GM19463 (cell line): ENCODE results near the gene CD19.
A peak's percentile ranks its signal among the peaks of the same experiment; 100 is the strongest.
"Not testable (repeated sequence)": the region's sequence is repeated elsewhere in the genome, so short reads cannot be mapped to it uniquely, and the experiment has no call there.

Source experiments
- ATAC-seq: cut with Tn5 transposase; IDR thresholded peaks from one replicate; pipeline ENCODE4 v1.9.1; 2021; ENCODE audit warnings: mild to moderate bottlenecking, moderate library complexity; ENCODE audit not compliant: unreplicated experiment

CD19 gene

DNA sequence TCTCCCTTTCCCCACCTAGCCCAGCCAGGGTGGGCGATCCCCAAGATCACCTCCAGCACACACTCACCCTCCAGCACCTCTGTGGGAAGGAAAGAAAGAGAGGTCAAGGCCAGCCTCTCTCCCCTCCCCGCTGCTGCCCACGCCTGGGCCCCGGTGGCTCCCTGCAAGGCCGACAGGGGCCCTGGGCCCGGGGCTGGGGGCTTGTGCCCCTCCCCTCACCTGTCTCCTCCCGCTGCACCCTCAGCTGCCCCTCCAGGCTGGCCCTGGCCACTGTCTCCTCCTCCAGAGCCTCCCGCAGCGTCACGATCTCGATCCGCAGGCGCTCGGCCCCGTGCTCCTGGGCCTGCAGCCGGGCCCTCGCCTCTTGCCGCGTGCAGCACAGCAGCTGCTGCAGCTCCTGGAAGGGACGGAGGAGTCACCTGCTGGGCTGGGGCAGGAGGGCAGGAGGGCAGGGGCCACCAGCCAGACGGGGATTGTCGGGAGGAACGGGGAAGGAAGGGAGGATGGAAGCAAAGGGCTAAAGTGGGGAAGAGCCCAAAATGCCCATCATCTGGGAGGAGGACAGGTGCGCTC, 25.9 kb upstream of the CD19 start:
- ATAC-seq = no peak

DNA sequence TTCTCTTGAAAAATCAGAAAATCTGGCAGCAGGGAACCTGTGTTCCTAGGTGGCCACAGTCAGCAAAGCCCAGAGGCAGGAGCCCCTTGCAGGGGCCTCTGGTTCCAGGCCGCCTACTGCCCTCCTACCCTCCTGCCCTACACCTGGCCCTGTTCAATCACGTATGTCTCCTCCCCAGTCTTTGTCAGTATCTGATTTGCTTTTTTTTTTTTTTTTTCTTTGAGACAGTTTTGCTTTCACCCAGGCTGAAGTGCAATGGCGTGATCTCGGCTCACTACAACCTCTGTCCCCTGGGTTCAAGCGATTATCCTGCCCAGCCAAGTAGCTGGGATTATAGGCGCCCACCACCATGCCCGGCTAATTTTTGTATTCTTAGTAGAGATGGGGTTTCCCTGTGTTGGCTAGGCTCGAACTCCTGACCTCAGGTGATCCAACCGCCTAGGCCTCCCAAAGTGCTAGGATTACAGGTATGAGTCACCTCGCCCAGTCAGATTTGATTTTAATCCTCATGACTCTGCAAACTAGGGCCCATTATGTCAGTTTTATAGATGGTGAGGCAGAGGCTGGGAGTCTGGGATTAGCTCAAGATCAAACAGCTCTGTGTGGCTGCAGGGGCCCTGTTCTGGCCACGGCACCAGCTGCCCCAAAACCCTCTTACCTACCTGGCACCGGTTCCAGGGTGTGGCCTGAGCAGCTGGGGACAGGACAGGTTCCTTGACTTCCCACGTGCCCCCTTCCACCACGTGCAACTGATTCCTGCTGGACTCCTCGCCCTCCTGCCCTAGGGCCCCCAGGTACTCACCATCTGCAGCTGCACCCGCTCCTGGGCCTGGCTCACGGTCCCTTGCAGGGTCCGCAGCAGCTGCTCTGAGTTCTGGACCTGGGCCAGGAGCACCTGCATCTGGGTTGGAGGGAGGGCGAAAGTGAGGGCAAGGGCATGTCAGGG, 21.4 kb upstream of the CD19 start:
- no peak for ATAC-seq

DNA sequence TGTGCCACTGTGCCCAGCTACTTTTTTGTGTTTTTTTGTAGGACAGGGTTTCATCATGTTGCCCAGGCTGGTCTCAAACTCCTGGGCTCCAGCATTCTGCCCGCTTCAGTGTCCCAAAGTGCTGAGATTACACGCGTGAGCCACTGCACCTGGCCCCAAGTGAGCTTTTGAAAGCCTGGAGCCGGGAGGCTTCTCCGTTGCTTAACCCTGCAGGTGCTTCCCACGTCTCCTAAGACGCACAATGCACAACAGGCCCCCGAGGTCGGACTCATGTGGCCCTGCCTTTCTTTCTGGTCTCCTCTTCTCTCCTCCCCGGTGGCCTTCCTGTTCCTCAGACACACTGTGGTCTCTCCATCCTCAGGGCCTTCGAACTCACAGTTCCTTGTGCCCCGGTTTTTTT, 19.2 kb upstream of the CD19 start:
- ATAC-seq = no peak

DNA sequence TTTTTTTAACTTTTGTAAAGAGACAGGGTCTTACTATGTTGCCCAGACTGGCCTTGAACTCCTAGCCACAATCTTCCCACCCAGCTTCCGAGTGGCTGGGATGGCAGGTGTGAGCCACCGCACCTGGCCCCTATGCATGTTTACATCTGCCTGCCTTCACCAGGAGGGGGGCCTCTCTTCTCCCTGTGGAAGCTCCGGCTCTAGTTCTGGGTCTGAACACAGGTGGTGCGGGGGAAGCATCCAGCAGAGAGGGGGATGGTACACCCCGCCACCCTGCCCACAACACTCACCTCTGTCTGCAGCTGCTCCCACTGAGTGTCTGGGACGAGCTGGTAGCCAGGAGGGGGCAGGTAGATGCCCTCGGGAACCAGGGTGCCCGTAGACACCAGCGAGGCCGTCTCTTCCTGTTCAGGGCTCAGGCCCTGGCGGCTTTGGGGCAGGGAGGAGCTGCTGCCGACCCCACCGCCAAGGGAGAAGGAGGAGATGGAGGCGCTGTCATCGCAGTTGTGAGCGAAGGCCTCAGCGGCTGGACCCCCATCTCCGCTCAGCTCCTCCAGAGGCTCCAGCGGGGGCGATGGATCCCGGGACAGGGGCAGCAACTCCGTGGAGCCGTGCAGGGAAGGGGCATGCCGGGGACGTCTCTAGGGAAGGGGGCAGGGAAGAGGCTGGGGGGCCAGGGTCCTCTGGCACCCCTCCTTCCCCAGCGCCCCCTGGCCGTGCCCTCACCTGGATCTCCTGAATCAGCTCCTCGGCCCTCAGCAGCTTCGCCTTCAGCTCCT, 17.6 kb upstream of the CD19 start:
- ATAC-seq = no peak

DNA sequence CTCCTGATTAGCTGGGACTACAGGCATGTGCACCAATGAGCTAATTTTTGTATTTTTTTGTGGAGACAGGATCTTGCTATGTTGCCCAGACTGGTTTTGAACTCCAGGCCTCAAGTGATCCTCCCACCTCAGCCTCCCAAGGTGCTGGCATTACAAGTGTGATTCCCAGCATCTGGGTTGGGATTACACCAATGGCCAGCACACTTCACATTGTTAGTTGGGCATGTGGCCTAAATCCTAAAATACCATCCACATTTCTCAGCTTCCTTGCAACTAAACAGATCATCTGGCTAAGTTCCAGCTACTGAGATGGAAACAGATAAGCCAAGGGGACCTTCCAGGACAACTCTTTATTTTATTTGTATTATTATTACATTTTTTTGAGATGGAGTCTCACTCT, 16.6 kb upstream of the CD19 start:
- no peak for ATAC-seq

DNA sequence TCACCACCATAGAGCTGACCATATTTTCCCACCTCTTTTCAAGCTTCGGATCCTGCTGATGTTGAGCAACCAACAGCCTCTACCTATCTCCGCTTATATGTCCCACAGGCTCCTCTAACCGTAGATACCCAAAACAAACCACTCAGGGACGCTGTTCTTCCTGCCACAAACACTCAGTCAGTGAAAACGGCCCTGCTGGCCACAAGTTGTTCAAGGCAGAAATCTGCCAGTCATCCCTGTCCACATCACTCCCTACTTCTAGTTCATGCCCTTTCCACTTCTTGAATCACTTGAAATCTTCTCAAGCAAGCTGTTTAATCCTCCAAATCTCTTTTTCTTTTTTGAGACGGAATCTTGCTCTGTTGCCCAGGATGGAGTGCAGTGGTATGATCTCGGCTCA, 14.7 kb upstream of the CD19 start:
- ATAC-seq = no peak

DNA sequence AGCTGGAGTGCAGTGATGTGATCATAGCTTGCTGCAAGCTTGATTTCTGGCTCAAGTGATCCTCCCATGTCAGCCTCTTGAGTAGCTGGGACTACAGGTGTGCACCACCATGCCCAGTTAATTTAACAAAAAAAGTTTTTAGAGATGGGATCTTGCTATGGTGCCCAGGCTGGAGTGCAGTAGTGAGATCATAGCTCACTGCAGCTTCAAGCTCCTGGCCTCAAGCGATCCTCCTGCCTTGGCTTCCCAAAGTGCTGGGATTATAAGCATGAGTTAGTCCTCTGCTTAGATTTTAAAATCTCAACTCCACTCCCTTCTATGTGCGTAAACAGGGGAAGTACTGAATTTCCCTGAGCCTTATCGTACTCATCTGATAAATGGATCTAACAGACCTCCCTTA, 13.1 kb upstream of the CD19 start:
- no peak for ATAC-seq

DNA sequence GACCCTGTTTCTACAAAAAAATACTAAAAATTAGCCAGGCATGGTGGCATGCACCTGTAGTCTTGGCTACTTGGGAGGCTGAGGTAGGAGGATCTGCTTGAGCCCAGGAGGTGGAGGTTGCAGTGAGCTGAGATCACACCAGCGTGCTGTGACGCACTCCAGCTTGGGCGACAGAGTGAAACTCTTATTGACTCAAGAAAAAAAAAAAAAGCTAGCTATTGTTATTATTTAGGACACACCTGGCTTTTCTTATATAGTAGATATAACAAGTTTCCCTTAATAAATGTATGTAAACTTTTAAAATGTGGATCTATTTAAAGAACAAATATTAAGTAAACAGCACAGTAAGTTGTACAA, 8.6 kb upstream of the CD19 start:
- ATAC-seq = no peak

DNA sequence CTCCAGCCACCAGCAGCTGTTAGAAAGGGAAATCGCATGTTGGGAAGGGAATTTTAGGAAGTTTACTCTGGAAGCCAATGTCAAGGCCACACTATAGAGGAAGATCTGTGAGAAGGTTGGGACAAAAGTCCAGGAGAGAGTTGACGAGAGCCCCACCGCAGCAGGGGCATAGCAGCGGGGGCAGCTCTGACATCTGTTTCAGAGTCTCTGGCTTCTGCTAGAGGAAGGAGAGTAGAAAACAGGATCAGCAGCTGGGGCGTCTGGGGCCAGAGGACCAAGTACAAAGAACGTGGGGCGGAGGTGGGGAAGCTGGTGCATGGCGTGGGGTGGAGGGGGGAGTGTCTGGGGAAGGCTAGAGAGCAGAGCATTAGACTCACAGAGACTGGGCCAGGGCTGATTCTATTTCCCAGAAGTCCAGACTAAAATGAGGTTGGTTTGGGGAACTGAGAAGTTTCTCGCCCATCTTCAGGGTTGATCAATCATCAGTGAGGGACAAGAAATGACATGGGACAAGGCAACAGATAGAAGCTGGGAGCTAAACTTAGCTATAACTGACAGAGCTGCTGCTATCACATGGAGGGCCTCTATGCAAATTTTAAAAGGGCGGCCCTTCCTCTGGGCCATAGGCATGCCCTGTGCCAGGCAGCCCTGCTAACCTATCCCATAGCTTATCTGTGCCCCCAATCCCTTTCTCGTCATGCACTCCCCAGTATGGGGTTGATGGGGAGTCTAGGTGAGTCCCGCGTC, 7.9 kb upstream of the CD19 start:
- peak; percentile 59 for ATAC-seq

DNA sequence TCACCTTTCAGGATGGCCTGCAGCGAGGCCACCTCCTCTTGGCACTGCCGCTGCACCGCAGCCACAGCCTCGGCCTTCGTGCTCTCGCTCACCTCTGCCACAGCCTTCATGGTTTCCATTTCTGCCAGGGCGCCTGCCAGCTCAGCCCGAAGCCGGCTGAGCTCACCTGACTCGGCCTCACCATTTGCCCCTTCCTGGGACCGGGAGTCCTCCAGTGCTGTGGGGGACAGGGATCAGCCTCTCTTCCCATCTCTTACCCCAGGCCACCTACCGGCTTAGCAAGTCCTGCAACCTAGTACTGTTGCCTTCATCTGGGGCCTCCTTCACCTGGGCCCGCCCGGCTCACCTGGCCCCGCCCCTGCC, 7.4 kb upstream of the CD19 start:
- no peak for ATAC-seq

DNA sequence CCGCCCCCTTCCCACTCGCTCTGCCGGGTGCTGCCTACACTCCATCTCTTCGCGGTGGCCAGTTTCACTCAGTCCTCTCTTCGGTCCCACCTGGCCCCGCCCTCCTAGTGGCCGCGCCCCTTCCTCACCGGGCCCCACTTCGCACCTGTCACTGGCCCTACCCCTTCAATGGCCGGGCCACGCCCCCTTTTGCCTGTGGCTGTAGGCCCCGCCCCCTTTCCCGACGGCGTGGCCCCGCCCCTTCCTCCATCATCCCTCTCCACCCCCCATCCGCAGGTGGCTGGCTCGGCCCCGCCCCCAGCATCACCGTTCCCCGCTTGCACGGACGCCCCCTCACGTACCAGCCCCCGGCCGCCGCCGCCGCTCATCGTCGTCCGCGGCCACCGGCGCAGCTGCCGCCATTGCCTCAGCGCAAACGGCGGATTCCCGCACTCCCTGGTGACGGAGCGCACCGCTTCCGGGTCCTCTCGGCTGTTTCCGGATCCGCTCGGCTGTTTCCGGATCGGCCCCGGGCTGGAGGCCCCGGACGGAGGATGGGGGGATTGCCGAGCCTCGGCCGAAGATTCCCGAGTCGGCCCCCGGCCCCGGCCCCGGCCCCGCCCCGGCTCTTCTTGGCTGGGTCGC, 6.9 kb upstream of the CD19 start, which contains the start of gene RABEP2:
Gene RABEP2 (minus strand): TSS at position 477 of the 624 bp plus-strand sequence. CDS start 75 bp downstream, at position 402.
- ATAC-seq = peak; percentile 43

DNA sequence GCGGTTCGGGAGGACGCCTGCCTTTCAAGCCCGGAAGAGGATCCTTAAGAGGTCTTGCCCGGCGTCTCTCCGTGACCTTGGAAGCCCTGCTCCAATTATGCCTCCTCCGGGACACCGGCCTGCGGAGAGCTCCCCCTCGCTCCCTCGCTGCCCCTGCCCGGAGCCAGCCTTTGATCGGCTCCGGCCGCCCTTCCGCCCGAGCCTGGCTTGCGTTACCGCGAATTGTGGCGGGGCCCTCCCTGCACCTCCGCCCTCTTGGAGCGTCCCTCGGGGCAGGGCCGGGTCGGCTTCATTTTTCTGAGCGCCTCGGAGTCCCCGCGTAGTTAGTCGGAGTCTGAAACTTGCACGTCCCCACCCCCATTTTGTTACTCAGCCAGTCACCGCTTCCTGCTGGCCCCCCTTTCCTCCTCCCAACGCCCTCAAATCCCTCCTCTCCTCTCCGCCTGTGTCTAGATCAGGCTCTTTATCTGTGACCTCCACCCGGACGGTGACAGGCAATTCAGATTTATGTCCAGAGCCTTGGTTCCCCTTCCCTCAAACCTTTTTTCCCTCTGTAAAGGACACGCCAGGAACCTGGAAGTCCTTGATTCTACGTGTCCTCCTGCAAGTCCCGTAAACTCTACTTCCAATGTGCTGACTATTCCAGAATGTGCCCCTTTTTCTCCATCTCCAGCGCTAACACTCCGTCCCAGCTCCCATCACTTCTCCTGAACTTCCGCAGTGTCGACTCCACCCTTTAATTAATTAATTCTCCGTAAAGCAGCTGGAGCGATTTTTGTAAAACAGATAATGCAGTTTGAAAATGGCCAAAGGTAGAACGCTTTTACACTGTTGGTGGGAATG, 6.2 kb upstream of the CD19 start:
- peak; percentile 27 for ATAC-seq

DNA sequence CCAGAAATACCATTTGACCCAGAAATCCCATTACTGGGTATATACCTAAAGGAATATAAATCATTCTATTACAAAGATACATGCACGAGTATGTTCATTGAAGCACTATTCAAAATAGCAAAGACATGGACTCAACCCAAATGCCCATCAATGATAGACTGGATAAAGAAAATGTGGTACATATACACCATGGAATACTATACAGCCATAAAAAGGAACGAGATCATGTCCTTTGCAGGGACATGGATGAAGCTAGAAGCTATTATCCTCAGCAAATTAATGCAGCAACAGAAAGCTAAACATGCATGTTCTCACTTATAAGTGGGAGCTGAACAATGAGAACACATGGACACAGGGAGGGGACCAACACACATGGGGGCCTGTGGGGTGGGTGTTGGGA, 5.5 kb upstream of the CD19 start:
- ATAC-seq = not testable (repeated sequence)

DNA sequence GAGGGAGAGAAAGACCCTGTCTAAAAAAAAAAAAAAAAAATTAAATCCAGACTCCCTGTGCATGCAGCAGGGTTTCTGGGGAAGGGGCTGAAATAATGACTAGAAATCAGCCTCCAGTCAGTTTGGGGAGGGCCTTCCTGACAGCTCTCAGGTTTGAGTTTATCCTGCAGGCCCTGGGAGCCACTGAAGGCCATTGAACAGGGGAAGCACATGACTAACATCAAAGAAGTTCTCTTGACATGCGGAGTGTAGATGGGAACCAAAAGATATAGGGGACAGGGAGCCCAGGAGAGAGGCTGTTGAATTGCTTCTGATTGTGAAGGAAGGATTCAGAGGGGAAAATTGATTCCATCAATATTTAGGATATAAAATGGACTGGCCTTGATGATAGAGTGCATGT, 4.0 kb upstream of the CD19 start:
- no peak for ATAC-seq

DNA sequence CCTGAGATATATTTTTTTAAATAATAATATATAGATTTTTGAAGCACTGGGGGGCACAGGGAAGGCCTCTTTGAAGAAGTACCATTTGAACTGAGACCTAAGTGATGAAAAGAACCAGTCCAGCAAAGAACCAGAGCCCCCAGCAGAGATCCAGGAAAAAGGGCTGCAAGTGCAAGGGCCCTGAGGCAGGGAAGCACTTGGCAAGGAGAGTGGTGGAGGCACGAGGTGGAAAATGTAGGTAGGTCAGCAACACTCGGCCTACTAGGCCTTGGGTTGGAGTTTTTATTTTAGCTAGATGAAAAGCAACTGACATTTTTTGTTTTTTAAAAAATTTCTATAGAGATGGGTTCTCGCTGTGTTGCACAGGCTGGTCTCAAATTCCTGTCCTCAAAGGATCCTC, 1.6 kb upstream of the CD19 start:
- ATAC-seq = no peak

DNA sequence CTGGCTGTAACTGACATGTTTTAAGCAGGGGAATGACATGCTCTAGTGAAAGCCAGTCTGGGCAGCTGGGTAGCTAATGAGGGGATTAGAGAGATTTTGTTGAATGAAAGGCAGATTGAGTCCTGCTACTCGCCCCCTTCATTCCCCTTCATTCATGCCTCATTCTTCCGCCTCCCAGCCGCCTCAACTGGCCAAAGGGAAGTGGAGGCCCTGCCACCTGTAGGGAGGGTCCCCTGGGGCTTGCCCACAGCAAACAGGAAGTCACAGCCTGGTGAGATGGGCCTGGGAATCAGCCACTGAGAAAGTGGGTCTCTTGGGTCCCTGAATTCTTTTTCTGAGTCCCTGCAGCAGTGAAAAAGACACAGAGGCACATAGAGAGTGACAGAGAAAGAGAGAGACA, 1.1 kb upstream of the CD19 start:
- no peak for ATAC-seq

DNA sequence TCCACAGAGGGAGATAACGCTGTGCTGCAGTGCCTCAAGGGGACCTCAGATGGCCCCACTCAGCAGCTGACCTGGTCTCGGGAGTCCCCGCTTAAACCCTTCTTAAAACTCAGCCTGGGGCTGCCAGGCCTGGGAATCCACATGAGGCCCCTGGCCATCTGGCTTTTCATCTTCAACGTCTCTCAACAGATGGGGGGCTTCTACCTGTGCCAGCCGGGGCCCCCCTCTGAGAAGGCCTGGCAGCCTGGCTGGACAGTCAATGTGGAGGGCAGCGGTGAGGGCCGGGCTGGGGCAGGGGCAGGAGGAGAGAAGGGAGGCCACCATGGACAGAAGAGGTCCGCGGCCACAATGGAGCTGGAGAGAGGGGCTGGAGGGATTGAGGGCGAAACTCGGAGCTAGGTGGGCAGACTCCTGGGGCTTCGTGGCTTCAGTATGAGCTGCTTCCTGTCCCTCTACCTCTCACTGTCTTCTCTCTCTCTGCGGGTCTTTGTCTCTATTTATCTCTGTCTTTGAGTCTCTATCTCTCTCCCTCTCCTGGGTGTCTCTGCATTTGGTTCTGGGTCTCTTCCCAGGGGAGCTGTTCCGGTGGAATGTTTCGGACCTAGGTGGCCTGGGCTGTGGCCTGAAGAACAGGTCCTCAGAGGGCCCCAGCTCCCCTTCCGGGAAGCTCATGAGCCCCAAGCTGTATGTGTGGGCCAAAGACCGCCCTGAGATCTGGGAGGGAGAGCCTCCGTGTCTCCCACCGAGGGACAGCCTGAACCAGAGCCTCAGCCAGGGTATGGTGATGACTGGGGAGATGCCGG, 769 bp downstream of the CD19 start:
- ATAC-seq = no peak

DNA sequence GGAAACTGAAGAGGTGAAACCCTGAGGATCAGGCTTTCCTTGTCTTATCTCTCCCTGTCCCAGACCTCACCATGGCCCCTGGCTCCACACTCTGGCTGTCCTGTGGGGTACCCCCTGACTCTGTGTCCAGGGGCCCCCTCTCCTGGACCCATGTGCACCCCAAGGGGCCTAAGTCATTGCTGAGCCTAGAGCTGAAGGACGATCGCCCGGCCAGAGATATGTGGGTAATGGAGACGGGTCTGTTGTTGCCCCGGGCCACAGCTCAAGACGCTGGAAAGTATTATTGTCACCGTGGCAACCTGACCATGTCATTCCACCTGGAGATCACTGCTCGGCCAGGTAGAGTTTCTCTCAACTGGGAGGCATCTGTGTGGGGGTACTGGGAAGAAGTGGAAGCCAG, 1.4 kb downstream of the CD19 start:
- ATAC-seq = no peak

DNA sequence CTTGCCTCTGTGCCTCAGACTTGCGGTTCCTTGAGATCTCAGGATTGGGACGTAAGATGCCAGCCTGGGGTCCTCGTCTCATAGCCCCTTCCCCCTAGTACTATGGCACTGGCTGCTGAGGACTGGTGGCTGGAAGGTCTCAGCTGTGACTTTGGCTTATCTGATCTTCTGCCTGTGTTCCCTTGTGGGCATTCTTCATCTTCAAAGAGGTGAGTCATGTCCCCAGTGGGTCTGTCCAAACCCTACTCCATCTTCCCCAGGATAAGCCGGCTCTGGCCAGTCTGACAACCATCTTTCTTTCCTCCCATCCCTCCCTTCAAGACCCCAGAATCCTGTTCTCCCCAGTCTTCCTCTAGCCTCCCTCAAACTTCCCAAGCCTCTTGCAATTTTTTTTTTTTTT, 3.6 kb downstream of the CD19 start:
- ATAC-seq = no peak
